Adrenal gland (tissue), 5 donors: ENCODE measurements around the gene GYS2.
"Not testable (repeated sequence)": the region's sequence is repeated elsewhere in the genome, so short reads cannot be mapped to it uniquely, and the experiment has no call there.

Source experiments
- POLR2A ChIP-seq, 2 donors: fragments of 450-650 bp; IDR thresholded peaks; one replicate each; pipeline ENCODE4 v1.6.1; 2017; ENCODE audit warnings: antibody characterized with exemption in 2 of 2, mild to moderate bottlenecking in 2 of 2, moderate library complexity in 1 of 2
- TF ChIP-seq, protein P1 (sequence below), 6 experiments: fragments of 450-650 bp in 4 of 6; fragments of 200-600 bp in 2 of 6; sonication (generic) in 1 of 6; IDR thresholded peaks; 1 replicate in 5 of 6; 2 replicates in 1 of 6; pipeline versions ENCODE4 v1.5.1 to v1.8.0; 2016 to 2021; ENCODE audit warnings: antibody characterized with exemption in 6 of 6, mild to moderate bottlenecking in 2 of 6, moderate library complexity in 1 of 6
- donor health status: DM: no; HTN: no; CAD: no.

DNA sequence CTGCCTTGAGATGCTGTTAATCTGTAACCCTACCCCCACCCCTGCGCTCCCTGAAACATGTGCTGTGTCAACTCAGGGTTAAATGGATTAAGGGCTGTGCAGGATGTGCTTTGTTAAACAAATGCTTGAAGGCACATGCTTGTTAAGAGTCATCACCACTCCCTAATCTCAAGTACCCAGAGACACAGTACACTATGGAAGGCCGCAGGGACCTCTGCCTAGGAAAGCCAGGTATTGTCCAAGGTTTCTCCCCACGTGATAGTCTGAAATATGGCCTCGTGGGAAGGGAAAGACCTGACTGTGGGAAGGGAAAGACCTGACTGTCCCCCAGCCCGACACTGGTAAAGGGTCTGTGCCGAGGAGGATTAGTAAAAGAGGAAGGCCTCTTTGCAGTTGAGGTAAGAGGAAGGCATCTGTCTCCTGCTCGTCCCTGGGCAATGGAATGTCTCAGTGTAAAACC, 40.4 kb upstream of the GYS2 start:
- TF ChIP-seq POLR2A (IDR thresholded peaks at IDR 0.05), result not testable (repeated sequence)
- TF ChIP-seq, protein P1, sequence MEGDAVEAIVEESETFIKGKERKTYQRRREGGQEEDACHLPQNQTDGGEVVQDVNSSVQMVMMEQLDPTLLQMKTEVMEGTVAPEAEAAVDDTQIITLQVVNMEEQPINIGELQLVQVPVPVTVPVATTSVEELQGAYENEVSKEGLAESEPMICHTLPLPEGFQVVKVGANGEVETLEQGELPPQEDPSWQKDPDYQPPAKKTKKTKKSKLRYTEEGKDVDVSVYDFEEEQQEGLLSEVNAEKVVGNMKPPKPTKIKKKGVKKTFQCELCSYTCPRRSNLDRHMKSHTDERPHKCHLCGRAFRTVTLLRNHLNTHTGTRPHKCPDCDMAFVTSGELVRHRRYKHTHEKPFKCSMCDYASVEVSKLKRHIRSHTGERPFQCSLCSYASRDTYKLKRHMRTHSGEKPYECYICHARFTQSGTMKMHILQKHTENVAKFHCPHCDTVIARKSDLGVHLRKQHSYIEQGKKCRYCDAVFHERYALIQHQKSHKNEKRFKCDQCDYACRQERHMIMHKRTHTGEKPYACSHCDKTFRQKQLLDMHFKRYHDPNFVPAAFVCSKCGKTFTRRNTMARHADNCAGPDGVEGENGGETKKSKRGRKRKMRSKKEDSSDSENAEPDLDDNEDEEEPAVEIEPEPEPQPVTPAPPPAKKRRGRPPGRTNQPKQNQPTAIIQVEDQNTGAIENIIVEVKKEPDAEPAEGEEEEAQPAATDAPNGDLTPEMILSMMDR (IDR thresholded peaks at IDR 0.05), result not testable (repeated sequence)
